ENCODE results near the gene KRTAP22-1.

The KRTAP22-1 gene

GRCh38 chr21:30600787-30601186 lies at the start of gene KRTAP22-1:
TSS of gene KRTAP22-1 (plus strand) at chr21:30601087.
- no peak for DNase-seq

- no peak for DNase-seq
Measured at GRCh38 chr21:30552782-30553181, 48.1 kb upstream of the KRTAP22-1 start.

GRCh38 chr21:30555095-30555494 lies 45.8 kb upstream of the KRTAP22-1 start:
- DNase-seq = no peak

DNA sequence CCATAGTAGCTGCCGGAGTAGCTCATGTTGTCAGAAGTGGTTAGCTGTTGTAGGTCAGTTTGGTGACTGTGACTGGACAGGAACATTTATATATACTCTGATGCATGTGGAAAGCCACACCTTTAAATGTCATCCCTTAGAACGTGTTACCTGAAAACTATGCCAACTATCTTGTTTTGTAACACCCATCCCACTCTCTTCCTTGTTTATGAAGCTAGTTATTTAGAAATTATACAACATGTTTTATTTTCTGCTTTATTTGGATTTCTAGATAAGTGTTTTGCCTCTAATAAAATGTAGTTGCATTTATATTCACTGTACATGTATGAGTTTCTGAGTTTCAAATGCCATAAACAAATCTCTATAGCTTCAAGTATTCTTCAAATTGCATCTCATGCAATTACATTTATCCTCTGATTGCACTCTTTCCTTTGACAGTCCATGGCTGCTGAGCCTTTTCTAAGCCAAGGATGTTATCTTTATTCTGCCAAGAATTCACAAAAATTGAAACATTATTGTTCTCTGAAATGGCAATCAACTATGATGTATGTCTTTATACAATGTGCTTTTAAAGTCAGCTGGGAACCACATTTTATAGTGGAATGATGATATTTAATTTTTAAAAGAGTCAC lies 39.5 kb upstream of the KRTAP22-1 start, which contains the start of gene KRTAP19-7:
KRTAP19-7 (minus strand) TSS at position 51 of the 632 bp plus-strand sequence; CDS start at position 26, 25 bp downstream.
- DNase-seq = no peak

- DNase-seq = no peak
Measured at GRCh38 chr21:30561957-30562356, 38.9 kb upstream of the KRTAP22-1 start.

DNA sequence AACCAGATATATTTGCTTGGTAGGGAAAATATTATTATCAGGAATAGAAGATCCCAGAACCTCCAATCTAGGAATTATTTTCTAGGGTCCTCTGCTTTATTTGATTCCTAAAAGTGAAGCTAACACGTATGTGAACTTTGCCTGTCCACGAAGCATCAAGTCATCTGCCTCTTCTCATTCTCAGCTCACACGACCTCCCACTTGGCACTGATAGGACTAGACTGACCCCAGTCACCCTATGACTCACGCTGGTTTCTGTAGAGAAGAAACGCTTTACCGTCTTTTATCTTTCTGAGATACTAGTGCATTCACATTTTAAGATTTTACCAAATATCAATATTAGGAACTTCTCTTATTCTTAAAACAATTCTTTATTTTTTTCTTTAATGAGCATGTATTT lies 37.8 kb upstream of the KRTAP22-1 start:
- DNase-seq = no peak

- DNase-seq = no peak
Measured at GRCh38 chr21:30563630-30564029, 37.3 kb upstream of the KRTAP22-1 start.

DNA sequence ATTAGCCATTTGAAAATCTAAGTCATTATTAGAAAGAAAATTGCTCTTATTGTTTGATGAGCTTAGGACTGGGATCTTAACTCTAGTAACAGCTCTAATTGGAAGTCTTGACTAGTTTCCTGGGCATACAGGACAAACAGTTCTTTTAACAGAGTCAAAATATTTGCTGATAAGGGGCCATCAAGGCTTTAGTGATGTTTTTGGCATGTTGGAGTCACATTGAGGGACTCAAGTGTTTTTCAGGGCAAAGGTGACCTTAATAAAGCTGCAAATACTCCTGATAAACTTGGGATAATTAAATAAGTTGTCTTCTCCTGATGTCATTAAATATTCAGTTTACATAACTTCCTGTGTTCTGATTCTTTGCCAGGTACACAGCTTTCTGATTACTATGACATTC lies 33.3 kb upstream of the KRTAP22-1 start:
- peak in 1 of 3 experiments; percentile 17 for DNase-seq

- DNase-seq = no peak
Measured at GRCh38 chr21:30577766-30578165, 23.1 kb upstream of the KRTAP22-1 start.

- DNase-seq = no peak
Measured at GRCh38 chr21:30579346-30579745, 21.5 kb upstream of the KRTAP22-1 start.

- no peak for DNase-seq
Measured at GRCh38 chr21:30580132-30580531, 20.8 kb upstream of the KRTAP22-1 start.

DNA sequence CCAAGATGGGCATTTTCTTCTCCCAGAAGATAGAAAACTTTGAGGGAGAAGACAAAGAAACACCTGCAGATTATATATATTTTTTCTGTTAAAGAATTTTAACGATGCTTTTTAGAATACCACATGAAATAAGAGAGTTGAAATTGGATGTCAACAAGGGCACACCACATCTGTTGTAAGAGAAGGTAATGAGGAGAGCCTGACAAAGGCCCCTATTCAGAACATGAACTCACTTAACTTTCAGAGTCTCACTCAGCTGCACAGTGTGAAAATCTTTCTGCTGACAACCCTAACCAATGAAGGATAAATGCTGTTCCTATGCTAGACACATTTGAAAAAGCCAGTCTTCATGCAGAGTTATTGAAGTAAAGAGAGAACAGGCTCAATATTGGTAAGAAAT lies 18.0 kb upstream of the KRTAP22-1 start:
- DNase-seq = no peak

- no peak for DNase-seq
Measured at GRCh38 chr21:30590297-30590696, 10.6 kb upstream of the KRTAP22-1 start, which contains the start of gene KRTAP22-2. TSS of gene KRTAP22-2 (minus strand) at chr21:30590397.

DNA sequence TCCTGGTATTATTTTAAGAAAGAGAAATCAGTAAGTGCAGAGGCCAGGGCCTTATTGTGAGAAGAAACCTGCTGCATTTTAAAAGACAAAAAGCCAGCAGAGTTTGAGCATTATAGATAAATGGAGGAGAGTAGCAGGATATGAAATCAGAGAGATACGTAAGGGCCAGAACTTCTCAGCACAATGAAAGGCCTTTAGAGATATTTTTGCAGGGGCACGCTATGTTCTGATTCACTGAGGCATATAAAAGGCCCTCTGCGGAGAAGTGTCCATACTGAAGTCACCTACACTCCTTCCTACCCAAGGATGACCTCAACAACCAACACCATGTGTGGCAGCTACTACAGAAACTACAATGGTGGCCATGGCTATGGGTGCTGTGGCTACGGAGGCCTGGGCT lies 8.7 kb upstream of the KRTAP22-1 start, which contains the start of gene KRTAP6-3:
KRTAP6-3 (plus strand) TSS at position 301 of the 400 bp plus-strand sequence; CDS start at position 307, 6 bp downstream.
- no peak for DNase-seq

GRCh38 chr21:30598802-30599201 lies 2.1 kb upstream of the KRTAP22-1 start, which contains the start of gene KRTAP6-2:
TSS of gene KRTAP6-2 (minus strand) at chr21:30598902. CDS start at chr21:30598874, 28 bp downstream.
- DNase-seq = no peak

- DNase-seq = no peak
Measured at GRCh38 chr21:30605968-30606367, 5.1 kb downstream of the KRTAP22-1 start.

DNA sequence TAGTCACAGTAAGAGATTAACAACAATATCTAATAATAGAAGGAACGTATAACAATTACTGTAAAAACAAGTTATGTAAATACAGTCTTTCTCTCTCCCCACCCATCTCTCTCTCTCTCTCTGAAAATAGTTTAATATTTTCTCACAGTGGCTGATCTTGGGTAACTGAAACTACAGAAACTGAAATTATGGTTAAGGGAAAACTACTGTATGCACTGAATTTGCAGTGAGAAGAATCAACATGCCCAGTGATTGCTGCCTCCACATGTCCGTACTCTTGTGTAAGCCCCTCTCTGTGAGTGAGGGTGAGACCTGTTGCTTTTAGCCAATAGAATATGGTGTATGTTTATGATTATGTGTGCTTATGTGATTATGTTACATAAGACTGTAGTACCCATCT lies 11.2 kb downstream of the KRTAP22-1 start:
- no peak for DNase-seq

DNA sequence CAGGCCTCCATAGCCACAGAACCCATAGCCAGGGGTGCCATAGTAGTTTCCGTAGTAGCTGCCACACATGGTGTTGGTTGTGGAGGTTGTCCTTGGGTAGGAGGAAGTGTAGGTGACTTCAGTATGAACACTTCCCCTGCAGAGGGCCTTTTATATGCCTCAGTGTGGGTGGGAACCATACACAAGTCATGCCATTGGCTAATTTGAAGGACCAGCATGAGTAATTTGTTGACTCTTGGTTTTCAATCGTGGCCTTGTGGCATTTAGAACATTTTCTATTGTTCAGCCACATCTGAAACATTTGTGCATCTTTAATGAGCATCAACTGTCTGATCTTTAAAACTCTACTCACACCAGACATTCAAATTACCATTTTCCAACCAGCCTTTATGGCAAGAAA lies 12.9 kb downstream of the KRTAP22-1 start, which contains the start of gene KRTAP6-1:
KRTAP6-1 (minus strand) TSS at position 95 of the 400 bp plus-strand sequence; CDS start at position 69, 26 bp downstream.
- no peak for DNase-seq

GRCh38 chr21:30615199-30615598 lies 14.3 kb downstream of the KRTAP22-1 start:
- no peak for DNase-seq

GRCh38 chr21:30616125-30616524 lies 15.2 kb downstream of the KRTAP22-1 start, which contains the start of gene KRTAP20-1:
TSS of gene KRTAP20-1 (plus strand) at chr21:30616425. CDS start at chr21:30616455, 30 bp downstream.
- no peak for DNase-seq

- no peak for DNase-seq
Measured at GRCh38 chr21:30620080-30620479, 19.2 kb downstream of the KRTAP22-1 start.

DNA sequence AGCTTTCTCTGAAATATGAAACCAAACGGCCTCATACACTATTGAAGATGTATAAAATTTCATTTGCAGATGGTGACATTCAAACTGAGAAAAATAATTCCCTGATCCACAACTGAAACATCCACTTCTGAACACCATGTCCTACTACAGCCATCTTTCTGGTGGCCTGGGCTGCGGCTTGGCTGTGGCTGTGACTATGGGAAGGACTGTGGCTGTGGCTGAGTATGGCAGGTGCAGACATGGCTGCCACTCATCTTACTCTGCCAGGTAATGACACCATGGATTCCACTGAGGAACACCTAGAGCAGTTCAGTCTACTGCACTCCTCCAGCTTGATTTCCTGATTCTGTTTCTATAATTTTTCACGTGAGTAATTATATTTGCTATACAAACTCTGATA lies 19.6 kb downstream of the KRTAP22-1 start, which contains the start of gene KRTAP20-4:
KRTAP20-4 (plus strand) TSS at position 106 of the 400 bp plus-strand sequence.
- no peak for DNase-seq

GRCh38 chr21:30623362-30623761 lies 22.5 kb downstream of the KRTAP22-1 start:
- DNase-seq = no peak

- DNase-seq = no peak
Measured at GRCh38 chr21:30625449-30626165, 24.7 kb downstream of the KRTAP22-1 start.

All from NCI-H1417 (cell line).